Right forelimb (tissue), 1 donor: Measurements from ENCODE around the gene CLEC16A.

Experiments used
- DNase-seq: peaks from one replicate; pipeline ENCODE4 v3.0.0-alpha.2; 2018

CLEC16A gene

GRCh38 chr16:10992797-10993196, 48.4 kb downstream of the CLEC16A start:
- no peak for DNase-seq

GRCh38 chr16:10993649-10994048, 49.3 kb downstream of the CLEC16A start:
- DNase-seq = no peak

- no peak for DNase-seq
These were observed 50.2 kb downstream of the CLEC16A start for GRCh38 chr16:10994571-10994970.

GRCh38 chr16:10995565-10995964, 51.2 kb downstream of the CLEC16A start:
- DNase-seq = no peak

GRCh38 chr16:10997485-10997884, 53.1 kb downstream of the CLEC16A start:
- no peak for DNase-seq

- no peak for DNase-seq
These were observed 54.9 kb downstream of the CLEC16A start for GRCh38 chr16:10999300-10999699.

GRCh38 chr16:11001611-11002010, 57.2 kb downstream of the CLEC16A start:
- DNase-seq = no peak

GRCh38 chr16:11003141-11003540, 58.8 kb downstream of the CLEC16A start:
- no peak for DNase-seq

GRCh38 chr16:11004351-11004750, 60.0 kb downstream of the CLEC16A start:
- no peak for DNase-seq

- DNase-seq = no peak
These were observed 60.7 kb downstream of the CLEC16A start for GRCh38 chr16:11004973-11005610.

- DNase-seq = no peak
These were observed 61.2 kb downstream of the CLEC16A start for GRCh38 chr16:11005611-11005975.

- no peak for DNase-seq
These were observed 62.3 kb downstream of the CLEC16A start for GRCh38 chr16:11006656-11007055.

GRCh38 chr16:11007714-11008280, 63.4 kb downstream of the CLEC16A start:
- DNase-seq = no peak

- DNase-seq = no peak
These were observed 64.8 kb downstream of the CLEC16A start for GRCh38 chr16:11009027-11009755.

GRCh38 chr16:11010575-11011221, 66.3 kb downstream of the CLEC16A start:
- no peak for DNase-seq

- no peak for DNase-seq
These were observed 67.0 kb downstream of the CLEC16A start for GRCh38 chr16:11011326-11011725.

- DNase-seq = no peak
These were observed 68.5 kb downstream of the CLEC16A start for GRCh38 chr16:11012841-11013240.

- no peak for DNase-seq
These were observed 69.8 kb downstream of the CLEC16A start for GRCh38 chr16:11014136-11014535.

- DNase-seq = peak; percentile 59
These were observed 70.7 kb downstream of the CLEC16A start for GRCh38 chr16:11015076-11015475.

- no peak for DNase-seq
These were observed 71.2 kb downstream of the CLEC16A start for GRCh38 chr16:11015607-11016006.

- no peak for DNase-seq
These were observed 72.2 kb downstream of the CLEC16A start for GRCh38 chr16:11016524-11016988.

GRCh38 chr16:11016993-11017392, 72.6 kb downstream of the CLEC16A start:
- DNase-seq = no peak

- DNase-seq = no peak
These were observed 73.1 kb downstream of the CLEC16A start for GRCh38 chr16:11017499-11017898.

- DNase-seq = no peak
These were observed 76.0 kb downstream of the CLEC16A start for GRCh38 chr16:11020388-11020787.
